ENCODE measurements around the gene HAPSTR1.

- TF ChIP-seq CTCF (IDR thresholded peaks at IDR 0.05; ENCODE audit: low read depth, low read length) (no peak), POLR2A (IDR thresholded peaks at IDR 0.05; ENCODE audit: extremely low read depth, insufficient read length) (no peak)
These were observed 15.9 kb downstream of the HAPSTR1 start for GRCh38 chr16:9107025-9107970.
